ENCODE data around the gene NKX6-1. TPM values are rescaled to one million over a fixed set of nuclear protein-coding genes. Genes with fewer than 3 reads are reported as not detected.

NKX6-1 gene
- 10 to 100 TPM in 5 of 8 experiments, under 1 TPM in 2, not detected in 1; 0.35 to 55.8 (median 26.3) TPM for total RNA-seq

DNA sequence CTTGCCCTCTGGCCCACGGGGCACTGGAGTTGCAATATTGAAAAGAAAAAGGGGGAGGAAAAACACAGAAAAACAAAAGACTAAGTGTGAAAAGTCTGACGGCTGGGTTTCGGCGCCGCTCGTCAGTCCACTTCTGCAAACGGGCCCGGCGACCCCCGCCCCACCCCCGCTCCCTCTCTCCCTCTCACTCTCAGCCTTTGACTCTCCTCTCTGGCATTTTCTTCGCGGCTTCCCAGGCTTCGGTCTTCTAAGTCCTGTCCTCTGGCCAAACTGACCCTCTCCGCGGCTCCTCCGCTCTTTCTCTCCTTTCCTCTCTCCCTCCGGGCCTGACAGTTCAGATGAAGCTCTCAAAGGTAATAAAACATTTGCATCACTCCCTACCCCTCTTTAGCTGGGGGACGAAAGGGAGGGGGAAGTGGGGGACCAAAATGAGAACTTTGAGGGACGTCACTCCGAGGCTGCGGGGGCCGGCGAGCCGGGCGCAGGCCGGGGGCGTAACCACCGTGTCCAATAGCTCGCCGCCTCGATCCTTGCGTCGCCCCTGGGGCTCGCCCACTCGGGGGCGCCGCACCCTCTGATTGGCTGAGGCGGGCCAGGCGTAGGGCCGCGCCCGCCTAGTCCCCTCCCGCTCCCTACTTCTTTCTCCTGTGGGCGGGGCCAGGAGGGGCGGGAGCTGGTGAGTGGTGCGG, at the start of gene NKX6-1:
Gene NKX6-1 (minus strand): TSS at position 358 of the 689 bp plus-strand sequence. CDS start 1,064 bp downstream, outside the sequence.
- peak within 1 kb of the TSS; percentile 46 to 58 (median 56) for H3K4me3 ChIP-seq
- peak; percentile 63 to 95 (median 94) for ATAC-seq (replicated peaks in 6 of 8)
- H3K4me1 ChIP-seq (replicated peaks in 1 of 2), result peaks cover 2 to 16% of the 10 kb centered on the region in 2 donors
- WGBS, 10 experiments, result 0% methylated on average over 1 to 3 of the region's 47 CpGs; no CpG with 5 or more reads in 8 of the 10 experiments
- in situ Hi-C loops (cut with MboI; ENCODE audit: low pct_unique_long_range_greater_than_20kb in 2 of 9, low sequenced_read_pairs in 9 of 9, unreplicated experiment in 9 of 9), result loop anchor here in 2 of 9 experiments (25.0 kb wide), 2 partner anchors 262 to 737 kb away; no protein-coding TSS in a partner anchor
- H3K27ac ChIP-seq, result peak within 1 kb of the TSS; percentile 73 to 77

DNA sequence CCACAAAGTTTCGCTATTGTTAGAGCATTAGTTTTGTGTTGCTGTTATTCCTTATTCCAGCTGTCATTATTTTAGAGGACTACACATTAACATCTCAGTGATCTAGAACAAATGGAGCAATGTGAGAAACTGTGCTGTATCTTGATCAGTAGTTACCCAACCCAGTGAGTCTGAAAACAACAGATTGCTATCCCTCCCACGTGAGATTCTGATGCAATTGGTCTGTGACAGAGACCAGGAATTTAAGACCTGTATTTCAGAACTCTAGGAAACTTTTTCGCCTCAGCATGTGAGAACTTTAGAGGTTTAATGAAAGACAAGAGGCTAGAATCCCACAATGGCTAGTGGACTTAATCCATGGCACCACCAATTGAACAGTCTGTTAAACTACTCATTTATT, 48.1 kb upstream of the NKX6-1 start:
- 25 to 100% (median 75%) methylated on average over 1 to 3 of the region's 3 CpGs for WGBS, 10 experiments
- ATAC-seq (replicated peaks in 6 of 8), result no peak
- no peak overlapping the region for H3K27ac ChIP-seq
- in situ Hi-C loops (cut with MboI; ENCODE audit: low pct_unique_long_range_greater_than_20kb in 2 of 9, low sequenced_read_pairs in 9 of 9, unreplicated experiment in 9 of 9), result no loop called here
- H3K4me3 ChIP-seq, result no peak overlapping the region
- no peaks in the 10 kb centered on the region for H3K4me1 ChIP-seq (replicated peaks in 1 of 2)

DNA sequence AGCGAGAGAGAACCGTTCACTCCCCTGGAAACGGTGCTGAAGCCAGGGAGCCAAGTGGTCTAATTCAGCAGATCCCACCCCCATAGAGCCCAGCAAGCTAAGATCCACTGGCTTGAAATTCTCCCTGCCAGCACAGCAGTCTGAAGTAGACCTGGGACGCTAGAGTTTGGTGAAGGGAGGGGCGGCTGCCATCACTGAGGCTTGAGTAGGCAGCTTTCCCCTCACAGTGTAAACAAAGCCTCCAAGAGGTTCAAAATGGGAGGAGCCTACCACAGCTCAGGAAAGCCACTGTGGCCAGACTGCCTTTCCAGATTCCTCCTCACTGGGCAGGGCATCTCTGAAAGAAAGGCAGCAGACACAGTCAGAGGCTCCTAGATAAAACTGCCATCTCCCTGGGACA, 46.0 kb upstream of the NKX6-1 start:
- in situ Hi-C loops (cut with MboI; ENCODE audit: low pct_unique_long_range_greater_than_20kb in 2 of 9, low sequenced_read_pairs in 9 of 9, unreplicated experiment in 9 of 9), result no loop called here
- WGBS, 10 experiments, result 43 to 100% (median 81%) methylated on average over 1 to 5 of the region's 5 CpGs; no CpG with 5 or more reads in 6 of the 10 experiments
- no peaks in the 10 kb centered on the region for H3K4me1 ChIP-seq (replicated peaks in 1 of 2)
- no peak overlapping the region for H3K4me3 ChIP-seq
- no peak overlapping the region for H3K27ac ChIP-seq
- ATAC-seq (replicated peaks in 6 of 8), result no peak

DNA sequence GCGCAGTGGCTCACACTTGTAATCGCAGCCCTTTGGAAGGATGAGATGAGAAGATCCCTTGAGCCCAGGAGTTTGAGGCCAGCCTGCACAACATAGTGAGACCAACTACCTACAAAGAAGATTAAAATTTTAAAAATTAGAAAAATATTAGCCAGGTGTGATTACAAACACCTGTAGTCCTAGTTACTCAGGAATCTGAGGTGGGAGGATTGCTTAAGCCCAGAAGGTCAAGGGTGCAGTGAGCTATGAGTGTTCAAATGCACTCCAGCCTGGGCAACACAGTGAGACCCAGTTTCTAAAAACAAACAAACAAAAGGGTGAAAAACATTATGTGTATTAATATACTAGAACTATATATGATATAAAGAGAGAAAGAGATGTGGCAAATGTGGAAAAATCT, 36.8 kb upstream of the NKX6-1 start:
- in situ Hi-C loops (cut with MboI; ENCODE audit: low pct_unique_long_range_greater_than_20kb in 2 of 9, low sequenced_read_pairs in 9 of 9, unreplicated experiment in 9 of 9), result no loop called here
- no peak overlapping the region for H3K4me3 ChIP-seq
- no peak overlapping the region for H3K27ac ChIP-seq
- H3K4me1 ChIP-seq (replicated peaks in 1 of 2), result no peaks in the 10 kb centered on the region
- 65 to 100% (median 94%) methylated on average over 1 to 2 of the region's 2 CpGs; no CpG with 5 or more reads in 1 of the 10 experiments for WGBS, 10 experiments
- no peak for ATAC-seq (replicated peaks in 6 of 8)

DNA sequence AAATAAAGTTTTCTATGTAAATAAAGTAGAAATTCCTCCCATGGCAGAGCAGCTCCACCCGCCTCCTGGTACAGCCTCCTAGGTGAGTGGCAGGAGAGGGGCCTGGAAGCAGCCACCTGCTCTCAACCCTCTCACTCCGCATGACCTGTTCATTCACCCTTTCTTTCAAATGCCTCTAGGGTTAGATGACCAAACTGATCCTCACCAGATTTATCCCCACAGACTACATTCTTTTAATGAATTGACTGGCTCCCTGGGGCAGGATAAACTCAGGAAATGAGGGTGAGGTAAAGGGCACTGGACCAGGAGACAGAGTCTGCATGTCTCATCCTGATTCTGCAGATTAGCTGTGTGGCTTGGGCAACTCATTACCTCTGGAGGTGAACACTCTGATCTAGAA, 32.6 kb upstream of the NKX6-1 start:
- no peak overlapping the region for H3K27ac ChIP-seq
- no peak for ATAC-seq (replicated peaks in 6 of 8)
- in situ Hi-C loops (cut with MboI; ENCODE audit: low pct_unique_long_range_greater_than_20kb in 2 of 9, low sequenced_read_pairs in 9 of 9, unreplicated experiment in 9 of 9), result no loop called here
- no peak overlapping the region for H3K4me3 ChIP-seq
- WGBS, 10 experiments, result 0 to 100% (median 80%) methylated on average over 1 to 2 of the region's 2 CpGs; no CpG with 5 or more reads in 3 of the 10 experiments
- no peaks in the 10 kb centered on the region for H3K4me1 ChIP-seq (replicated peaks in 1 of 2)

DNA sequence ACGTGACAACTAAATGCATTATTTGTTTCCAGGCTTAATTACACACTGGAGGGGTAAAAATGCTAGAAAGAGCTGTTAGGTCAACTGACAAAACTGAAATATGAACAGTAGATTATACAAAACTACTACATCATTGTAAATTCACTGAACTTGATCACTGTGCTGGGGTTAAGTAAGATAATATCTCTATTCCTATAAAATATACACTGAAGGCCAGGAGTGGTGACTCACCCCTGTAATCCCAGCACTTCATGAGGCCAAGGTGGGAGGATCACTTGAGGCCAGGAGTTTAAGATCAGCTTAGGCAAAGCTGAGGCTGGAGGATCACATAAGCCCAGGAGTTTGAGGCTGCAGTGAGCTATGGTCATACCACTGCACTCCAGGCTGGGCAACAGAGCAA, 31.8 kb upstream of the NKX6-1 start:
- Histone ChIP-seq H3K27ac (no peak overlapping the region), H3K4me1 (replicated peaks in 1 of 2) (no peaks in the 10 kb centered on the region), H3K4me3 (no peak overlapping the region)
- in situ Hi-C loops (cut with MboI; ENCODE audit: low pct_unique_long_range_greater_than_20kb in 2 of 9, low sequenced_read_pairs in 9 of 9, unreplicated experiment in 9 of 9), result no loop called here
- 0 to 86% (median 53%) methylated on average over 1 of the region's 1 CpG; no CpG with 5 or more reads in 2 of the 10 experiments for WGBS, 10 experiments
- peak in 2 of 8 experiments; percentile 60 to 65 for ATAC-seq (replicated peaks in 6 of 8)

DNA sequence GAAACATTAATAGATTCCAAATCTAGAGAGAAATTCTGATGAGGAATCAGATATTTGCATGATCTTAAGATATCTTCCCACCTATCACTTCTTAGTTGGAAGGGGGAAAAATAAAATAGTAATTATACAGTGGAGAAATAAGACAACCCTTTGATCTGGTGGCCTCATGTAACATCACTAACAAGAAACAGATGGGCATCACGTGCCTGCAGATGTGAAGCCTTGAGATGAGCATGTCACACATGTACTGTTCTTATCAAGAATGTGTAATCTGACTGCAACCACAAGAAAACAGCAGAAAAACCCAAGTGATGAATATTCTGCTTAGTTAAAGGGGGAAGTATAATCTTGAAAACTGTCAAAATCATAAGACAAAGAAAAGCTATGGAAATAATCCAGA, 31.4 kb upstream of the NKX6-1 start:
- WGBS, 10 experiments, result 0 to 100% (median 63%) methylated on average over 1 of the region's 1 CpG; no CpG with 5 or more reads in 6 of the 10 experiments
- Histone ChIP-seq H3K4me1 (replicated peaks in 1 of 2) (no peaks in the 10 kb centered on the region), H3K27ac (no peak overlapping the region), H3K4me3 (no peak overlapping the region)
- in situ Hi-C loops (cut with MboI; ENCODE audit: low pct_unique_long_range_greater_than_20kb in 2 of 9, low sequenced_read_pairs in 9 of 9, unreplicated experiment in 9 of 9), result no loop called here
- ATAC-seq (replicated peaks in 6 of 8), result peak in 2 of 8 experiments; percentile 57 to 67

DNA sequence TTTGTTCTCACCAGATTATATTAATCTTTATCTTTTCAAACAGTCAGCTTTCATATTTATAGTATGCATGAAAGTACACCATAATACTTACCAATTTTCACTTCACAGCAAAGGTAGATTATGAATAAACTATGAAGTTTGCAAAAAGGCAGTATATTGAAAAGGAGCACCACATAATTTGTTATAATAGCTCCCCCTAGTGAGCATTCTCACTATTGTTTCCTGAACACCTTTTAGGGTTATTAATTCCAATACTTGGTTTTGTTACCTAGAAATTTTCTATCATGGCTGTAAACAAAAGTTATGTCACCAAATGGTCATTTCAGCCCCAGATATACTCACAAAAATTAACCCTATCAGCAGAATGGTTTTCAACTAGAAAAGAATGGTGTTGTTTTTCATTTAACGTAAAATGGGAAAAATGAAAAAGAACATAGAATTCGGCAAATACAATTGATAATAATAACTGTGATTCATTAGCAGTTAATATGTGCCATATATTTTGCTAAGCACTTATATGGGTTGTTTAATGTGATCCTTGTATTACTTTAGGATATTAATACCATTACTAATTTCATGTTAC, 30.2 kb upstream of the NKX6-1 start:
- no peak overlapping the region for H3K4me3 ChIP-seq
- in situ Hi-C loops (cut with MboI; ENCODE audit: low pct_unique_long_range_greater_than_20kb in 2 of 9, low sequenced_read_pairs in 9 of 9, unreplicated experiment in 9 of 9), result no loop called here
- WGBS, 10 experiments, result 78 to 100% (median 95%) methylated on average over 1 to 2 of the region's 2 CpGs; no CpG with 5 or more reads in 1 of the 10 experiments
- no peaks in the 10 kb centered on the region for H3K4me1 ChIP-seq (replicated peaks in 1 of 2)
- peak in 1 of 8 experiments; percentile 26 for ATAC-seq (replicated peaks in 6 of 8)
- H3K27ac ChIP-seq, result no peak overlapping the region

DNA sequence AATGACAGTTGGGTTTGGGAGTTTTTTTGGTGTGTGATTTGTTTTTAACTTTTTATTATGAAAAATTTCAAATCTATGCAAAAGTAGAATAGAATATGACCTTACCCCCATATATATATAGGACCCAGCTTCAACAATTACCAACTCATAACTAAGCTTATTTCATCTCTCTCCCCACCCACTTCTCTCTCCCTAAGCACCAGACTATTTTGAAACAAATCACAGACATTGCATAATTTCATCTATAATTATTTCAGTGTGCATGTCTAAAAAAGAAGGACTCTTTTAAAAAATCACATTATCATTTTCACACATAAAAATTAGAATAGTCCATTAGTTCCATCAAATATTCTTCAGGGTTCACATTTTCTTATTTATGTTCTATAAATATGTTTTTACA, 28.3 kb upstream of the NKX6-1 start:
- in situ Hi-C loops (cut with MboI; ENCODE audit: low pct_unique_long_range_greater_than_20kb in 2 of 9, low sequenced_read_pairs in 9 of 9, unreplicated experiment in 9 of 9), result no loop called here
- Histone ChIP-seq H3K4me3 (no peak overlapping the region), H3K27ac (no peak overlapping the region), H3K4me1 (replicated peaks in 1 of 2) (no peaks in the 10 kb centered on the region)
- ATAC-seq (replicated peaks in 6 of 8), result no peak

DNA sequence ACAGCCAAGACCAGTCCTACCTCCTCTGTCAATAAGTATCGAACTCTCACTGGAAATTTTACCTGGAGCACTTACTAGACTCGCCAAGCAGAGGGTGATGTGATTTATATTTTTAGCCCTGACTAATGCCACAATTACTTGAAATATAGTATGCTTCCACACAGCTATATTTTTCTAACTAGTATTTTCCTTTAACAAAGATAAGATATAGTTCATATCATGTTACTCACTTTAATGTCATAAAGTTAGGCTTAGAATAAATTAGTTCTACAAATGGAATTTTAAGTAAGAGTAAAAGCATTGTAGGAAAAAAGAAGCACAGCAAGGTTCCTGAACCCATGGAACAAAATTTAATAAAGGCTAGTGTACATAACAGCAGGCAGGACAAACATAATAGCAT, 16.0 kb upstream of the NKX6-1 start:
- Histone ChIP-seq H3K4me3 (no peak overlapping the region), H3K27ac (no peak overlapping the region), H3K4me1 (replicated peaks in 1 of 2) (no peaks in the 10 kb centered on the region)
- no peak for ATAC-seq (replicated peaks in 6 of 8)
- WGBS, 10 experiments, result 0 to 92% (median 80%) methylated on average over 1 to 2 of the region's 2 CpGs; no CpG with 5 or more reads in 3 of the 10 experiments
- in situ Hi-C loops (cut with MboI; ENCODE audit: low pct_unique_long_range_greater_than_20kb in 2 of 9, low sequenced_read_pairs in 9 of 9, unreplicated experiment in 9 of 9), result loop anchor here in 4 of 9 experiments (25.0 kb wide), 3 partner anchors 753 to 878 kb away; no protein-coding TSS in a partner anchor

DNA sequence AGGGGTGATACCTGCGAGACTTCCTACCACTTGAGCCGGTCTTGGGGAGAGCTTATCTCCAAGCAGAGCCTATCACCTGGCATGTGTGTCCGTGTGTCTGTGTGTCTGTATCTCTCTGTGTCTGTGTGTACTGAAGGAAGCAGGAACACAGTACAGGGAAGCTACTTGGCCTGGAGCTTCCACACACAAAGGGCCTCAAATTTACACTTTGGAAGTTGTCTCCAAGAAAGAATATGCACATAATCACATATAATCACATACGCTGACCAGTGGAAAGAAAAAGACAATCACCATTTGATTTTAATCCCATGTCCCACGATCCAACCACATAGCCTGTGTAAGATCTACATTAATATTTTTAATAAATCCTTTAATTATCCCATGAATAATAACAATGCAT, 13.2 kb upstream of the NKX6-1 start:
- no peaks in the 10 kb centered on the region for H3K4me1 ChIP-seq (replicated peaks in 1 of 2)
- no peak overlapping the region for H3K4me3 ChIP-seq
- peak in 3 of 8 experiments; percentile 67 to 80 (median 79) for ATAC-seq (replicated peaks in 6 of 8)
- in situ Hi-C loops (cut with MboI; ENCODE audit: low pct_unique_long_range_greater_than_20kb in 2 of 9, low sequenced_read_pairs in 9 of 9, unreplicated experiment in 9 of 9), result loop anchor here in 4 of 9 experiments (25.0 kb wide), 3 partner anchors 750 to 875 kb away; no protein-coding TSS in a partner anchor
- 4 to 100% (median 78%) methylated on average over 1 to 5 of the region's 5 CpGs for WGBS, 10 experiments
- no peak overlapping the region for H3K27ac ChIP-seq

DNA sequence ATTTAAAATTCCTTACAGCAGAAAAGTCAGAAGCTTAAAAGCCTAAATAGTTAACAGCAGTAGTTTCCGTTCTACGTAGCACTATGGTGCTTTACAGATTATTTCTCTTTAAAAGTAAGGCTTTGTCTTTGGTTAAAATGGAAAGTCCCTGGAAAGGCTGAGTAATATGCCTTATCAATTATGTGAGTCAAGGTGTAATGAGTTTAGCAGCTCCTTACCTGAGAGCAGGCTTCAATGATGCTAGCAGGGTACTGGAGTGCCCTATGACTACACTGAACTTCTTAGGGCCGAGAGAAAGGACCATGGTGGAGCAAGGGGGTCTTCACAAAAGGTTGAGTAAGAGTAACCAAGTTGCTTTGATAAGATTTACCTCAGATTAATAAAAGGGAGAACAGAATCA, 12.6 kb upstream of the NKX6-1 start:
- Histone ChIP-seq H3K27ac (no peak overlapping the region), H3K4me3 (no peak overlapping the region), H3K4me1 (replicated peaks in 1 of 2) (no peaks in the 10 kb centered on the region)
- ATAC-seq (replicated peaks in 6 of 8), result no peak
- 25 to 95% (median 73%) methylated on average over 2 to 3 of the region's 3 CpGs; no CpG with 5 or more reads in 2 of the 10 experiments for WGBS, 10 experiments
- in situ Hi-C loops (cut with MboI; ENCODE audit: low pct_unique_long_range_greater_than_20kb in 2 of 9, low sequenced_read_pairs in 9 of 9, unreplicated experiment in 9 of 9), result loop anchor here in 4 of 9 experiments (25.0 kb wide), 3 partner anchors 749 to 874 kb away; no protein-coding TSS in a partner anchor

DNA sequence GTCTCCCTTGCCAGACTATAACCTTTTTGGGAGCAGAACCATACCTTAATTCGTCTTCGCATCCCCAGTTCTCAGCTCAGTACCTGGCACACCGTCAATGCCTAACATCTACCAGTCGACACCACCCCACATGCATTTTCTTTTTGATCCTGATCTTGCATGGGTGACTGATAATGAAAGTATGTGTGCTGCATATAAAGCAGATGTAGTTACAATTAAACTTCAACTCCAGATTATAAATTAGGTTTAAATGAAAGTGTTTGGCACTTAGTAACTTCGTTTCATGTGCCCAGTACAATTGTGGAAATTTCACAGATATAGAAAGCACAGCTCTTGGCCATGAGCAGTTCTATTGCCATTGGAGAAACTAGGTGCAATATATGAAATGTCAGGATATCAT, 8.8 kb upstream of the NKX6-1 start:
- Histone ChIP-seq H3K4me1 (replicated peaks in 1 of 2) (peaks cover 2 to 4% of the 10 kb centered on the region in 2 donors), H3K27ac (no peak overlapping the region), H3K4me3 (no peak overlapping the region)
- peak in 1 of 8 experiments; percentile 16 for ATAC-seq (replicated peaks in 6 of 8)
- in situ Hi-C loops (cut with MboI; ENCODE audit: low pct_unique_long_range_greater_than_20kb in 2 of 9, low sequenced_read_pairs in 9 of 9, unreplicated experiment in 9 of 9), result loop anchor here in 6 of 9 experiments (10.0 to 25.0 kb wide), 6 partner anchors 733 to 871 kb away; no protein-coding TSS in a partner anchor
- WGBS, 10 experiments, result 0 to 92% (median 76%) methylated on average over 1 to 5 of the region's 5 CpGs

Measured in motor neuron (in vitro differentiated cells).